Measurements from ENCODE around the gene SRC.

GRCh38 chr20:37361336-37361735 is 15.4 kb downstream of the SRC start:
- TF ChIP-seq CTCF (IDR thresholded peaks at IDR 0.05; ENCODE audit: low read length) (no peak), EZH2 (IDR thresholded peaks at IDR 0.05; ENCODE audit: borderline replicate concordance, low read length) (no peak)

Measured in OCI-LY1 (cell line).